ENCODE results near the gene SERPINA3. TPM values are rescaled to one million over a fixed set of nuclear protein-coding genes. Genes with fewer than 3 reads are reported as not detected.
"Not testable (repeated sequence)": the region's sequence is repeated elsewhere in the genome, so short reads cannot be mapped to it uniquely, and the experiment has no call there.

SERPINA3 gene
- total RNA-seq, 2 donors from 2014 or later: 396 to 1,783 TPM

GRCh38 chr14:94633121-94633520, 20.9 kb downstream of the SERPINA3 start:
- no peaks in the 10 kb centered on the region for H3K9me3 ChIP-seq
- no peak for TF ChIP-seq CTCF (IDR thresholded peaks at IDR 0.05)
- no peak for TF ChIP-seq POLR2A (IDR thresholded peaks at IDR 0.05)
- no peak overlapping the region for H3K27ac ChIP-seq
- no peaks in the 10 kb centered on the region for H3K27me3 ChIP-seq
- no peak for ATAC-seq
- intact Hi-C loops (cut with DNase I): no loop called here
- peaks cover 4% of the 10 kb centered on the region for H3K4me1 ChIP-seq
- no peak overlapping the region for H3K4me3 ChIP-seq
- WGBS, 2 donors: 74 to 76% methylated on average over 5 to 6 of the region's 6 CpGs
- DNase-seq: no peak
- H3K36me3 ChIP-seq (replicated peaks in 1 of 2; ENCODE audit: insufficient read depth in 1 of 2, low read depth in 2 of 2): no peaks in the 10 kb centered on the region

GRCh38 chr14:94635154-94635553, 23.0 kb downstream of the SERPINA3 start:
- intact Hi-C loops (cut with DNase I): no loop called here
- Histone ChIP-seq H3K27ac (no peak overlapping the region), H3K4me3 (no peak overlapping the region), H3K9me3 (no peaks in the 10 kb centered on the region), H3K27me3 (no peaks in the 10 kb centered on the region), H3K4me1 (peaks cover 8% of the 10 kb centered on the region), H3K36me3 (replicated peaks in 1 of 2; ENCODE audit: insufficient read depth in 1 of 2, low read depth in 2 of 2) (no peaks in the 10 kb centered on the region)
- DNase-seq (no peak), ATAC-seq (no peak)
- no peak for TF ChIP-seq CTCF (IDR thresholded peaks at IDR 0.05)
- no peak for TF ChIP-seq POLR2A (IDR thresholded peaks at IDR 0.05)
- WGBS, 2 donors: 38 to 50% methylated on average over 1 of the region's 1 CpG

- Histone ChIP-seq H3K27me3 (no peaks in the 10 kb centered on the region), H3K36me3 (replicated peaks in 1 of 2; ENCODE audit: insufficient read depth in 1 of 2, low read depth in 2 of 2) (no peaks in the 10 kb centered on the region), H3K4me3 (no peak overlapping the region), H3K27ac (peak overlapping the region in 2 of 4 donors; percentile 8 to 18), H3K9me3 (no peaks in the 10 kb centered on the region), H3K4me1 (peaks cover 8% of the 10 kb centered on the region)
- ATAC-seq (peak; percentile 68), DNase-seq (no peak)
- intact Hi-C loops (cut with DNase I): no loop called here
- WGBS, 2 donors: 41 to 49% methylated on average over 2 of the region's 2 CpGs
- TF ChIP-seq POLR2A (IDR thresholded peaks at IDR 0.05) (no peak), CTCF (IDR thresholded peaks at IDR 0.05) (peak in 4 of 7 experiments; percentile 25 to 41 (median 32))
These were observed 24.7 kb downstream of the SERPINA3 start for GRCh38 chr14:94636744-94637412.

GRCh38 chr14:94637814-94638213, 25.6 kb downstream of the SERPINA3 start:
- ATAC-seq; H3K9me3 ChIP-seq; intact Hi-C loops (cut with DNase I); H3K4me1 ChIP-seq; H3K4me3 ChIP-seq; H3K27me3 ChIP-seq; H3K36me3 ChIP-seq (replicated peaks in 1 of 2; ENCODE audit: insufficient read depth in 1 of 2, low read depth in 2 of 2); DNase-seq; H3K27ac ChIP-seq: not testable (repeated sequence)
- WGBS, 2 donors: 81 to 88% methylated on average over 7 to 8 of the region's 8 CpGs

- intact Hi-C loops (cut with DNase I): no loop called here
- H3K9me3 ChIP-seq: no peaks in the 10 kb centered on the region
- H3K27ac ChIP-seq: no peak overlapping the region
- H3K4me1 ChIP-seq: peaks cover 8% of the 10 kb centered on the region
- DNase-seq (no peak), ATAC-seq (no peak)
- 84% methylated on average over 2 of the region's 2 CpGs for WGBS, 2 donors
- no peaks in the 10 kb centered on the region for H3K36me3 ChIP-seq (replicated peaks in 1 of 2; ENCODE audit: insufficient read depth in 1 of 2, low read depth in 2 of 2)
- TF ChIP-seq POLR2A (IDR thresholded peaks at IDR 0.05): no peak
- no peak for TF ChIP-seq CTCF (IDR thresholded peaks at IDR 0.05)
- no peak overlapping the region for H3K4me3 ChIP-seq
- no peaks in the 10 kb centered on the region for H3K27me3 ChIP-seq
These were observed 26.1 kb downstream of the SERPINA3 start for GRCh38 chr14:94638339-94638738.
